Measurements from ENCODE around the gene INPP4B. TPM values are rescaled to one million over a fixed set of nuclear protein-coding genes. Genes with fewer than 3 reads are reported as not detected.

INPP4B gene
- total and polyA plus RNA-seq, 9 donors = 1.7 to 14.7 (median 10.7) TPM

GRCh38 chr4:142567620-142568451, 278.3 kb downstream of the INPP4B start:
- no peak for DNase-seq
- no peaks in the 10 kb centered on the region for H3K4me1 ChIP-seq (ENCODE audit: insufficient read depth)
- no peak overlapping the region for H3K27ac ChIP-seq
- TF ChIP-seq POLR2A (IDR thresholded peaks at IDR 0.05) (no peak), EP300 (IDR thresholded peaks at IDR 0.05) (no peak)
- TF ChIP-seq, protein P1, sequence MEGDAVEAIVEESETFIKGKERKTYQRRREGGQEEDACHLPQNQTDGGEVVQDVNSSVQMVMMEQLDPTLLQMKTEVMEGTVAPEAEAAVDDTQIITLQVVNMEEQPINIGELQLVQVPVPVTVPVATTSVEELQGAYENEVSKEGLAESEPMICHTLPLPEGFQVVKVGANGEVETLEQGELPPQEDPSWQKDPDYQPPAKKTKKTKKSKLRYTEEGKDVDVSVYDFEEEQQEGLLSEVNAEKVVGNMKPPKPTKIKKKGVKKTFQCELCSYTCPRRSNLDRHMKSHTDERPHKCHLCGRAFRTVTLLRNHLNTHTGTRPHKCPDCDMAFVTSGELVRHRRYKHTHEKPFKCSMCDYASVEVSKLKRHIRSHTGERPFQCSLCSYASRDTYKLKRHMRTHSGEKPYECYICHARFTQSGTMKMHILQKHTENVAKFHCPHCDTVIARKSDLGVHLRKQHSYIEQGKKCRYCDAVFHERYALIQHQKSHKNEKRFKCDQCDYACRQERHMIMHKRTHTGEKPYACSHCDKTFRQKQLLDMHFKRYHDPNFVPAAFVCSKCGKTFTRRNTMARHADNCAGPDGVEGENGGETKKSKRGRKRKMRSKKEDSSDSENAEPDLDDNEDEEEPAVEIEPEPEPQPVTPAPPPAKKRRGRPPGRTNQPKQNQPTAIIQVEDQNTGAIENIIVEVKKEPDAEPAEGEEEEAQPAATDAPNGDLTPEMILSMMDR (IDR thresholded peaks at IDR 0.05) = no peak
- no peak overlapping the region for H3K4me3 ChIP-seq
- H3K9me3 ChIP-seq = no peaks in the 10 kb centered on the region
- WGBS, 3 donors = 18 to 22% (median 19%) methylated on average over 4 of the region's 4 CpGs
- intact Hi-C loops (cut with DNase I) = no loop called here
- no peaks in the 10 kb centered on the region for H3K36me3 ChIP-seq
- H3K27me3 ChIP-seq = no peaks in the 10 kb centered on the region

DNA sequence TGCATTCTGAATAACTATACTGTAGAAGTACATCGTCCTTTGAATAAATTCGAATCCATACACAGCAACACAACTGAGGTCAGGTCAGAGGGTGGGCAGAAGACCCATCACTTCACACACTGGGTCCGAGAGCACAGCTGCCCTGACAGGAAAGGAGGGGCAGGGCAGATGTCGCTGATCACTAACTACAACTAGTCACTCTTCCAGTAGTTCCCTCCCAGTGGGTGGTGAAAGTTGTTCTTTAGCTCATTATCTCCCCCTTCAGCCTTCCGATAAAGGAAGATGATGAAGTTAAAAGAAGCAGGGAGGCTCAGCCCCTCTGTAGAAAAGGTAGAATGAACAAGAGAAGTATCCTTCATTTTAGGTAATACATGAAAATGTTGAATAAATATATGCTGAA, 278.9 kb downstream of the INPP4B start:
- WGBS, 3 donors = 78 to 83% (median 82%) methylated on average over 5 of the region's 5 CpGs
- intact Hi-C loops (cut with DNase I) = no loop called here
- no peaks in the 10 kb centered on the region for H3K27me3 ChIP-seq
- no peaks in the 10 kb centered on the region for H3K36me3 ChIP-seq
- H3K9me3 ChIP-seq = no peaks in the 10 kb centered on the region
- no peak for DNase-seq
- no peak overlapping the region for H3K4me3 ChIP-seq
- no peak overlapping the region for H3K27ac ChIP-seq
- H3K4me1 ChIP-seq (ENCODE audit: insufficient read depth) = no peaks in the 10 kb centered on the region
- TF ChIP-seq POLR2A (IDR thresholded peaks at IDR 0.05) (no peak), EP300 (IDR thresholded peaks at IDR 0.05) (no peak)
- TF ChIP-seq, protein P1 (IDR thresholded peaks at IDR 0.05) = no peak

- Histone ChIP-seq H3K4me1 (ENCODE audit: insufficient read depth) (no peaks in the 10 kb centered on the region), H3K36me3 (no peaks in the 10 kb centered on the region), H3K27ac (no peak overlapping the region), H3K27me3 (no peaks in the 10 kb centered on the region), H3K4me3 (no peak overlapping the region), H3K9me3 (no peaks in the 10 kb centered on the region)
- no peak for DNase-seq
- TF ChIP-seq, protein P1 (IDR thresholded peaks at IDR 0.05) = no peak
- no peak for TF ChIP-seq EP300 (IDR thresholded peaks at IDR 0.05)
- TF ChIP-seq POLR2A (IDR thresholded peaks at IDR 0.05) = no peak
- WGBS, 3 donors = 73 to 87% (median 82%) methylated on average over 4 of the region's 4 CpGs
- intact Hi-C loops (cut with DNase I) = no loop called here
Observed at GRCh38 chr4:142566777-142567176, 279.3 kb downstream of the INPP4B start.

DNA sequence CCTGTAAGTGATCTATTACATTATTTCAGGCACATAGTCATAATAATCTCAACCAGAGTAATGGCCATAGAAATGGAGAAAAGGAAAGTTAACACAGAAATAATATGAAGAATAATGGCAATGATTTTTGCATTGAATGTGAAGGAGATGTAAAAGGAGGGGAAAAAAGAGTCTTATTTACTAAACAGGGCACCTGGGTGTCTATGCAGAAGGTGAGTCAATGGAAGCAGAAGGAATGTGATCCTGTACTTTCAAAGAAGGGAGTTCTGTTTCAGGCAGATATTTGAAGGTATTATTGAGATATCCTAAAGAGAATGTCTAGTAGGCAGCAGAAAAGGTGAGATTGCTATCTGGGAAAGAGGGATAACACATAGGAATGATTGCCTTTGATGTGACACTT, 279.9 kb downstream of the INPP4B start:
- Histone ChIP-seq H3K36me3 (no peaks in the 10 kb centered on the region), H3K27ac (no peak overlapping the region), H3K9me3 (no peaks in the 10 kb centered on the region), H3K27me3 (no peaks in the 10 kb centered on the region), H3K4me3 (no peak overlapping the region), H3K4me1 (ENCODE audit: insufficient read depth) (no peaks in the 10 kb centered on the region)
- TF ChIP-seq EP300 (IDR thresholded peaks at IDR 0.05) (no peak), POLR2A (IDR thresholded peaks at IDR 0.05) (no peak)
- TF ChIP-seq, protein P1 (IDR thresholded peaks at IDR 0.05) = no peak
- DNase-seq = no peak
- intact Hi-C loops (cut with DNase I) = no loop called here

Data from ovary (tissue), 9 donors.